ENCODE results near the gene OPTC. TPM values are rescaled to one million over a fixed set of nuclear protein-coding genes. Genes with fewer than 3 reads are reported as not detected.

Gene OPTC
- total RNA-seq, 1 donor from 2014 or later: not detected

DNA sequence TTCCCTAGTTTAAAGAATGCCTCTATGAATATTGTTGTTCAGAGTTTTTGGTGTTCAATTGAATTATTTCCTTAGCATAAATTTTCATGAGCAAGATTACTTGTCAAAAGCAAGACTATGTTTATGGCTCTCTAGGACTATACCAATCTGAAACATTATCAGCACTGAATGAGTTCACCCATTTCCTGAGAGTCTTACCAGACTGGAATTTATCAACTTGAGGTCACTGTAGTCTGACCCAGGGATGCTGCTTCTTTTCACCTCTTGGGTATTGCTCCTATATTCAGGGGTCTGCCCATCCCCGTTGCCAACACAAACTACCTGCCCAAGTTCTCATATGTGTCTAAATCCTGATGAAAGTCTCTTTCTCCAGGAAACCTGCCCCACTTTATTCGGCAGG is 42.6 kb downstream of the OPTC start:
- DNase-seq (ENCODE audit: low spot score): no peak

DNA sequence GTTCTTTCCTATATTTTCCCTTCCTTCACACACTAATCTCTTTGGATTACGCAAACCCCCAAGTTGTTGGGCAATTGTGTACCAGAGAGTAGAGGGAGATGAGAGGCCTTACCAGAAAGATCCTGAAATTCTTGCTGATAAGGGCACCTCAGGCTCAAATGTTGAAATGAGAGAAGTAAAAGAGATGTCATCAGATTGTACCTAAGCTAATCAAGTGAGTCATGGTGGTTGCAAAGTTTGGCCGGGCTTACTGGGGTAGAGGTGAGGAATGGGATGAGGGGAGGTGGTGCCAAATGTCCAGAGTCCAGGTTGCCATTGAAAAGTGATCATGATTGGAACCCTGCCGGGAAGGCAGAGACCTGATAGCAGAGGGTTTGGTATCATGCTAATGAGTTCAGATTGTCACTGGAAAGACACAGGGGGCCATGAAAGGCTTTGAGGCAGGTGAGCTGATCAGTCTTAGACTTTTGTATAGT is 43.1 kb downstream of the OPTC start:
- peak; percentile 68 for DNase-seq (ENCODE audit: low spot score)

DNA sequence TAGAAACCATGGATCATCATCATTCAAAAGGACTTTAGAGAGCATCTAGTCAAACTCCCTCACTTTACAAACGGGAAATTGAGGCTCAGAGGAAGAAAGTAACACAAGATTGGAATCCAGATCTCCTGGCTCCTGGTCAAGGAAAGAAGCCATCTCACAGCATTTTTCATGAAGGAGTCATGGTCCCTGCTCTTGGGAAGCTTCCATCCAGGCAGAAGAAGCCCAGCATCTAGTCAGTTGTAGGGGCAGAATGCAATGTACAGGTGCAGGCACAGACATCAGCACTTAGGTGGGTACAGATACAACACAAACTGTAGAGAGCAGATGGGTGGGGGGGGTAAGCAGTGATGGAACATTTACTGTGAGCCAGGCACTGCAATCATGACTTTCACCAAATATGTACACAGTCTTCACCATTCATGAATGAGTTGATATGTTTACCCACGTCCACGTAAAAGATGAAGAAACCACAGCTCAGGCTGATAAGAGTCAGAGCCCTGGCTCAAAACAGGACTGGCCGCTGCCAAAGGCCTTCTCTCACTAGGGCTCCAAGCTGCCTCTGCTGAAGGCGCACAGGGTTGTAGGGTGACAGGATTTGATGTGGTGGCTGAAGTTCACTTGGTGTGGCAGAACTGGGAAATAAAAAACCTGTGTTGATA is 44.0 kb downstream of the OPTC start:
- DNase-seq (ENCODE audit: low spot score): peak; percentile 64

DNA sequence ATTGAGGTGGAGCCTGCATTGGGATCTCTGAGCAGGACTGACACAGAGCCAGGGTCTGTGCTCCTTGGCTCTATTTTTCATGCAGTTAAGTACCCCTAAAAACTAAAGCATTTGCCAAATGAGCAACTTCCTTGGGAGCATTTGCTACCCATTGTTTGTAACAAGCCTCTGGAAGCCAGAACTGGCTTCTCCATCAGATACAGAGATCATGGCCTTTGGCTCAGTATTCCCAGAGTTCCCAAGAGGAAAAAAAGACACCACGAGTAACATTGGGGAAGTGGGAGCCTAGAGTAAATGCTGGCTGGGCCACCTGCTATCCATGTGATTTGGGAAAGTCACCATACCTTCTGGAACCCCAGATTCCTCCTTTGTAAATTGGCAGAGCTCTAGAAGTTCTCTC is 44.8 kb downstream of the OPTC start:
- DNase-seq (ENCODE audit: low spot score): no peak

DNA sequence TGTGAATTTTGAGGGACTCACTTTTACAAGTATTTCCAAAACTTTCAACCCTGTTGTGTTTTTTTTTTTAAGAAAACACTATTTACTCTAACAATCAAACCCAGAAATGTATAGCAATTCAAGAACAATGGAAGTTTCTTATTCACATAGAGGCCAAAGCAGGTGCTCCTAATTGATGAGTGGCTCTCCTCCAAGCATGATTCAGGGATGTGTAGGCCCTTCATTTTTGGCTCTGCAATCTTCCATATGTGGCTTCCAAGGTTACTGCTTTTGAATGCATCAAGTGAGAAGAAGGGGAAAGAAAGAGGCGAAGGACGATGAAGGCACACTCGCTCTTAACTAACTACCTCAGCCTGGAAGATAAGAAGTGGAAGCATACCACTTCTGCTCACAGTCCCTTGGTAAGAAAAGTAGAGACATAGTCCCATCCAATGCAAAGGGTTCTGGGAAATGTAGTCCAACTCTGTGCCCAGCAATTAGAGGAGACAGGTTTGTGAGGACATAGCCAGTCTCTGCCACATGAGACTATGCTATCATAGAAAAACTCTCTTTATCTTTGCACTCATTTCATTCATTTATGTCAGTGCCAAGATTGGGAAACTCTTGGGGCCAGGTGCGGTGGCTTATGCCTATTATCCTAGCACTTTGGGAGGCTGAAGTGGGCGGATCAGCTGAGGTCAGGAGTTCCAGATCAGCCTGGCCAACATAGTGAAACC is 46.0 kb downstream of the OPTC start:
- DNase-seq (ENCODE audit: low spot score): no peak

DNA sequence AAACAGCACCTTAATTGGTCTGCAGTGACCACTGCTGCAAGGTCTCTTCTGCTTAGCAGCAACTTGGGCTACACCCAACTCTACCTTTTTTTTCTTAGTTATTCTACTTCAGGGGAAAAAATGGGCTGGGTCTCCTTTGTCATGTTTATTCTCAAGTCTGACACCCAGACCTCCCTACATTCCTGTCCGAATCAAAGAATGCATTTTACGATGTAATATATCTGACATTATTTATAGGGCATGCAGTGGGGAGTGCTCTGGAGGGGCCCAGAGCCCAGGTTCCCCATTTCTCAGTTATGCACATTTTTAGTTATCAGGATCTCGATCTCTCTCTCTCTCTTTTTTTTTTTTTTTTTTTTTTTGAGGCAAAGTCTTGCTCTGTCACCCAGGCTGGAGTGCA is 50.5 kb downstream of the OPTC start:
- no peak for DNase-seq (ENCODE audit: low spot score)

DNA sequence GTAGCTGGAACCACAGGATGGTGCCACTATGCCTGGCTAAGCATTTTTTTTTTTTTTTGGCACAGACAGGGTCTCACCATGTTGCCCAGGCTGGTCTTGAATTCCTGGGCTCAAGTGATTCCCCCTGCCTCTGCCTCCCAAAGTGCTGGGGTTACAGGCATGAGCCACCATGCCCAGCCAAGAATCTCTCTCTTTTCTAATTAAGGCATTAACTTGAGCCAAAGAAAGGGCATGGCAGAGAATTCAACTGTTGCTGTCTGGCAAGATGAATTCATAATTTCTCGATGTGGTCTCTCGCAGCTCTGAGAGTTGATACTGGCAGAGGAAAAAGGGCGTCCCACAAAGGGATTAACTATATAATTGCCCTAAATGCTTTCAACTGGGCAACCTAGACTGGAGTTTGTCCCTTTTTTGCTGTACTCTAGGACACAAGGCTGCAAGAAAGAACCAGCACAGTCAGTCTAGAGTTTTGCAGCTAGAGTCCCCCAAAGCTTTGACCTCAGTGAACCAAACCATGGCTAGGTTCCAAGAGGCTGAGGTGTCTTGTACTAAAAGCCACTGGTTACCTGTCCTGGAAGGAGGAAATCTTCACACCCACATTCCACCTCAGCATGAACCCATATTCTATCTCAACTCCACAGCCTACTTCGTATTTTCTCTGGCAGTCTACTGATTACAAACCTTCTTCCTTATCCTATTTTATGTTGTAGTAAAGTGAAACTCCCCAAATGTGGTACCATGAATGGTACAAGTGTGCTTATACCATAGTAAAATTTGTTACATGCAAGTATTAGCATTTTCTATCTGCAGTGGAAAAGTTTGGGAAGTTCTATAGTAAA is 51.2 kb downstream of the OPTC start:
- no peak for DNase-seq (ENCODE audit: low spot score)

DNA sequence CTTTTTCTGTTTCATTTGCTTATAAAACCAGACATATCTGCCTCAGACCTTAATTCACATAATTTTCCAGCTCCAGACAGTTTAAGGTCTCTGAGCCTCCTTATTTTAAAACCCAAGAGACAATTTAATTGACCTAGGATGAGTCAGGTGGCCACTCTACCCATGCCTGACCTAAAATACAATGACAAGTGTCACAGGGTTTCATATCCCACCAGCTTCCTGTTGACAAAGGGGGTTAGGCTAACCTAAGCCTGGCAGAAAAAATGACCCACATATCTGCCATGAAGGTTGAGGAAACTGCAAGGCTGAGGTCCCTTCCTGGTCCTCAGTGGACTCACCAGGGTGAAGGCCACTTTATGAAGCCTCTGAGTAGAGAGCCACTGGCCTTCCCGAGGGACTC is 52.3 kb downstream of the OPTC start:
- DNase-seq (ENCODE audit: low spot score): no peak

DNA sequence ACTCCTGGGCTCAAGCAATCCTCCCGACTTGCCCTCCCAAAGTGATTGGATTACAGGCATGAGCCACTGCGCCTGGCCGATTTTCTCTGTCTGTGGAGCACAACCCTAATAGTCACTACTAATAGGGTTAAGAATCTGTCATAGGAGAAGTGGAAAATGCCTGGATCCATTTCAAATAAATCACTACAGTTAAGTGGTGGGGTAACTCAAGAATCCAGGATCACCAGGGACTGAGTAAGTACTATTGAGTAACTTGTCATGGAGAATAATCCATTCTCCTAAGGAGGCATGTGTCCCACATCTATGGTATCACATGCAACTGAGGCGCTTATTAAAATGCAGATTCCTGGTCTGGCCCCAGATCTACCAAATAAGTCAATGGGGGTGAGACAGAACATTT is 53.2 kb downstream of the OPTC start:
- no peak for DNase-seq (ENCODE audit: low spot score)

DNA sequence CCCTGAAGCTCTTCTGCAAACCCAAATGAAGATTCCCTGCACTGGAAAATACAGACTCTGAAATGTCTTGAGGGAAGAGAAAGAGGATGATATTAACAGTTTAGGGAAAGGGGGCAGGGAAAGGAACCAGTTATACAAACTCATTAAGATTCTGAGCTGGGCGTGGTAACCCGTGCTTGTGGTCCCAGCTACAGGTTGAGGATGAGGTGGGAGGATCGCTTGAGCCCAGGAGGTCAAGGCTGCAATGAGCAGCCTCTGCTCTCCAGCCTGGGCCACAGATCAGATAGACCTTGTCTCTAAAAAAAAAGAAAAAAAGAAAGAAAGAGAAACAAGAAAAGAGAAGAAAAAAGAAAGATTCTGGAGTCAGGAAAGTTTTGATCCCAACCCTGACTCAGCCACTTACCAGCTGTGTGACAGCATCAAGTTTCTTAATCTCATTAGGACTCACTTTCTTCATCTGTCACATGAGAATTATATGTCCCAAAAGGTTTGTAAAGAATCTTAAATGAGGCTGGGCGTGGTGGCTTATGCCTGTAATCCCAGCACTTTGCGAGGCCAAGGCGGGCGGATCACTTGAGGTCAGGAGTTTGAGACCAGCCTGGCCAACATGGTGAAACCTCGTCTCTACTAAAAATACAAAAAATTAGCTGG is 53.9 kb downstream of the OPTC start:
- DNase-seq (ENCODE audit: low spot score): no peak

DNA sequence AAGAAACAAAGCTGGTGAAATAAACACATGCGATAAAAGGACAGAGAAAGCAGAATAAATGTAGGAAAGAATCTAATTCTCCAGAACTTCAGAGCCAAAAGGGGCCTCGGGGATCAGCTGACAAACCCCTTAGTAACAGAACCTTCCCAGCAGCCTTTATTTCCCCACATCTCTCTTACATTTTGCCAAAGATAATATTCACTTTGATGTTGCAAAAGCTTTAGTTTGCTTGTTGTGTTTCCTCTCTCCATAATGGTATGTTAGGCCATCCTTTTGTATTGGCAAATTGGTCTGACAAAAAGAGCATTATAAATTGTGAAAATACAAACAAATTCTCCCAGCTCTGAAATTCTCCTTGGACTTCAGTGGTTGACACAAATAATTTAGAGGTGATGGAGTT is 54.9 kb downstream of the OPTC start:
- DNase-seq (ENCODE audit: low spot score): no peak

DNA sequence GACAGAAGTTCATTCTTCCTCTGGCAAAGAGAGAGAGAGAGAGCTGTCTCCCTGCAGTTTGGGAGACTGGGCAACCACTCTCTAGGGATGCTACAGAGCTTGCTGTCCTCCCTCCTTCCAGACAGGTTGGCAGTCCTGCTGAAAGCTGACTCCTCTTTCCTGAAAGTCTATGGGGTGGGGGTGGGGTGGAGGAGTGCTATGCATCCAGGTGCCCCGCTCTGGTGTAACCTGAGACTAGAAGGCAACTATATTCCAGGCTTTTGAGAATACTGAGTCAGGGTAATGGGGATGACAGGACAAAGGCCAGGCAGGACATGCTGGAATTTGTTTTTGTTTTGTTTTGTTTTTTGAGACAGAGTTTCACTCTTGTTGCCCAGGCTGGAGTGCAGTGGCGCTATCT is 55.4 kb downstream of the OPTC start:
- DNase-seq (ENCODE audit: low spot score): no peak

DNA sequence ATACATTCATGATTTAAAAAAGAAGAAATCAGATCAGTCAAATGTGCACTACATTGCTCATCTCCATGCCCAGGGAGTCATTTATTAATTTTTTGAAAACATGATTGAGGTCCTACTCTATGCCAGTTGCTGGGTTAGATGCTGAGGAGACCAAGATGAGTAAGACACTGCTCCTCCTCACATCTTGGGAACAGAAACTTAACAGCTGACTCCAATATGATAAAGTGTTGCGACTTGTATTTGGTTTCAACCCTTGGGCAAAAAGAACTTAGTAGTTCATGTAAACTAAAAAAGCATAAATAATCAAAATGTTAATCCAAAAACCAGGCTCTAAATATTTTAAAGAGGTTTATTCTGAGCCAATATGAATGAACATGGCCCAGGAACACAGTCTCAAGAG is 56.9 kb downstream of the OPTC start:
- DNase-seq (ENCODE audit: low spot score): no peak

DNA sequence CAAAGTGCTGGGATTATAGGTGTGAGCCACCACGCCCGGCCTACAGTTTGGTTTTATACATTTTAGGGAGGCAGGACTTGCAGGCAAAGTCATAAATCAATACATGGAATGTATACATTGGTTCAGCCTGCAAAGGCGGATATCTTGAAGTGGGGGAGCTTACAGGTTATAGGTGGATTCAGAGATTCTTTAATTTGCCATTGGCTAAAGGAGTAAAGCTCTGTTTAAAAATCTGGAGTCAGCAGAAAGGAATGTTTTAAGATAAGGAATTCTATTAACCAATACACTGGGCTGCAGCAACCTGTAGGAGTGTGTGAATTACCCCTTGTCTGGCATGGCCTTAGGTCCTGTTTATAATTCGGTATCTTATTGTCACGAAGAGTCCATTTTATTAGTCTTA is 57.6 kb downstream of the OPTC start:
- no peak for DNase-seq (ENCODE audit: low spot score)

DNA sequence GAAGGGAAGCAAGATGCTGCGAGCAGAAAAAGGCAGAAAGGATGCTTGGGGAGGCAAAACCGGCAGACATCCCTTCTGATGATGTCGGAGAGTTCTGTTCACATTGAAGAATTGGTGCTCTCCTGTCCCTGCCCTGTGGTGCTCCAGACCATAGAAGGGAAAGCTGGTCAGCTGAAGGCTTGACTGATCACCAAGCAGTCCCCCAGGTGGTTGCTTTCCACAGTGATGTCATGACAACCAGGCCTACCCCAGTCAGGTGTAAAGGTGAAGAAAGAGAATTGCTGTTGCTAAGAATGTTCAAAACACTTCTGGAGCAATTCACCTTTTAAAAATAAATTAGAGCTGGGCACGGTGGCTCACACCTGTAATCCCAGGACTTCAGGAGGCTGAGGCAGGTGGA is 59.5 kb downstream of the OPTC start:
- DNase-seq (ENCODE audit: low spot score): no peak

DNA sequence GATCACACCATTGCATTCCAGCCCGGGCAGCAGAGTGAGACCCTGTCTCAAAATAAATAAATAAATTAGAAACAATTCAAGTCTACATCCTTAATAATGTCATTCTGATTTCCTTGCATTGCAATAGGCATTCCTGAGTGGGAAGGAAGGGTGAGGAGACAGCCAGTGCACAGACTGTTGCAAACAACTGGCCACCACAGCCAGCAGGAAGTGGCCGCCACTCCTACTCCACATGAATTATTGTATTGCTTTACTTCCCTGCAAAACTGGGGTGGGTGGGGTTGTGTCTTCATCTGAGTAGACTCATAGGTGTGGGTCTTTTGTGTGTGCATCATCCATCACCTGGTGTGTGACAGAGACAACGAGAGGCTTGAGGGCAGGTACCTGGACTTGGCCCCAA is 60.1 kb downstream of the OPTC start:
- no peak for DNase-seq (ENCODE audit: low spot score)

DNA sequence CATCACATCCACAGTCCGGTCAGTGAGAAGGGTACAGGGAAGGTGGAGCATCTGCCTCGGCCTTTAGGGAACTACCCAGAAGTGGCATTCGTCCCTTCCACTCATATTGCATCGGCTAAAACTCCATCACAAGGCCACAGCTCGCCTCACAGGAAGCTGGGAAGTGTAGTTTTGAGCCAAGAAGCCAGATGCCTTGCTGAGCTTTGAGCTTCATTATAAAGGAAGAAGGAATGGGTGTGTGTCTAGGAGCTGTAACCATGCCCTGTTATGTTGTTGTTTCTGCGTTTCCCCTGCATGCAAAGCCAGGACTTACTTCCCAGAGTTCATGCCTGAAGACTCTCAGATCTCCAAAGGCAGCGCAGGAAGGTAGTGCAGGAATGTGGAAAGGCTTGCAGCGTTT is 61.1 kb downstream of the OPTC start:
- DNase-seq (ENCODE audit: low spot score): no peak

DNA sequence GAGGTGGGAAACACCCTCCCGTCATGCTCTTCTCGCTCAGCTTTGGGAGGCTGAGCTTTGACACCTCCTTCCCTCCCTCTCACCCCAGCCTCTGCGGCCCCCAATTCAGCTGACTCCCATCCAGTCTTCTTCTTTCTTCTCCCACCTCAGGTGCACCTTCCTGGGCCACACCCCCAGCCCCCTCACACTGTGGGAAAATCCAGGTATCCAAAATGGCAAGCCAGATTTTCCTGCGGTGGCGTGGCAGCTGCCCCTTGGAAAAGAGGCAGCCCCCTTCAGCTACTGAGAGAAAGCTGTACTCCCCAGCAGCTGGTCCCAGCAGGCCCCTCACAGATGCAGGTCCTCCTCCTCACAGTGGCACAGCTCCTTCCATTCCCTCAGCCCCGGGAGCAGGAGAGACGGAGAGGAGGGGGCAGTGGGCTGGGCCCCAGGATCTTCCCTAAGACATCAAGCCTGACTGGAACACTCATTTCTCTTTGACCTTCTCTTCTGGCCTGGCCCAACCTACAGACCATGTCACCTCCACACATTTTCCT is 61.6 kb downstream of the OPTC start:
- no peak for DNase-seq (ENCODE audit: low spot score)

DNA sequence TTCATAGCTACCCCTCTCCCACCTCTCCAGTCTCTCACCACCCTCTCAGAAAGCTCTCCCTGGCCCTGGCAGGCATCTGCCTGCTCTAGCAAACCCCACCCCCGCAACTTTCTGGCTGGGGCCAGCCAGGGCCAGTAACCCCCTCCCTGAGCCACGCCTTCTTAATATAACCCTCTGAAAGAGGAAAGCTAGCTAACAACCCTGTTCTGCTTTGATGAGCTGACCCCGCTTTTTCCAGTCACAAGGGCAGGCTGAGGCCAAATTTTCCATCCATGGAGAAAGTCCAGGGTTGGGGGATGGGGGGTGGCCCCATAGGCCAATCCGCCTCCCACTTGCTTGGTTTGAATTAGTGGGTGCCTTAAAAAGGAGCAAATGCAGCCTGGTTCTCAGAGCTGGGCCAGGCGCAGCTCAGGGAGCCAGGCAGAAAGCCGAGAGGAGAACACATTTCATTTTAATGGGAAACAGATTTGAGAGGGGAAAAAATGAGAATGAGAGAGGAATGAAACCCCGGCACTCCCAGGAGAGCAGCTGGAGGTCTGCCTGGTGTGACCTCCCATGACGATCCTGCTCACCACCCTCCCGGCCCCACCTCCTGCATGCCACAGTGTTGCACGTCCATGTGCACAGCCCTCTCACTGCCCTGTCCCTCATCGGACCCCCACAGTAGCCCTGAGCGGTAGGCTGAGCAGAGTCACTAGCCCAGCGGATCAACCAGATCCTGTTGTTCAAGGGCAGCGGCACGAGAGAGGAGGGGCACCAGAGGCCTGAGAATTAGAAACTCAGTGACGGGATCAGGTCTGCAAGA is 62.3 kb downstream of the OPTC start:
- DNase-seq (ENCODE audit: low spot score): peak; percentile 84

DNA sequence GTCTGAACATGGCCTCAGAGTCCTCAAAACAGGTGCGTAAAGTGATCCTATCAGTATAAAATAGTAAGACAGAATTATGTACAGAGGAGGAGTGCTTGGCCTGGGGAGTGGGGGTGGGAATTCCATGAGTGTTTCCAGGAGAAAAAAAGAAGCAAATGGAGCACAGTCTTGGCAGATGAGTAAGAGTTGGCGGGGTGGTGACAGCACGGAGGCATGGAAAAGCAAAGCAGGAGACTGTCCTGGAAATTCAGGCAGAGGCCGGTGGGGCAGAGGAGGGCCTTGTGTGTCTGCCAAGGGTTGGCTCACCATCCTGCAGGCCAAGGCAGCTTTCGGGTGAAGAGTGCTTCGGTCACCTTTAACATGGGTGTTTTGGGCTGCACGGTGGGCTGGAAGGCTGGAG is 63.4 kb downstream of the OPTC start:
- peak; percentile 74 for DNase-seq (ENCODE audit: low spot score)

Measured in ureter (tissue), 1 donor.